ENCODE results near the gene CEBPE. TPM values are rescaled to one million over a fixed set of nuclear protein-coding genes. Genes with fewer than 3 reads are reported as not detected.
A peak's percentile ranks its signal among the peaks of the same experiment; 100 is the strongest.

The CEBPE gene
- total and polyA plus RNA-seq, 5 experiments from 2014 or later = 0.66 to 2.4 (median 1.6) TPM

DNA sequence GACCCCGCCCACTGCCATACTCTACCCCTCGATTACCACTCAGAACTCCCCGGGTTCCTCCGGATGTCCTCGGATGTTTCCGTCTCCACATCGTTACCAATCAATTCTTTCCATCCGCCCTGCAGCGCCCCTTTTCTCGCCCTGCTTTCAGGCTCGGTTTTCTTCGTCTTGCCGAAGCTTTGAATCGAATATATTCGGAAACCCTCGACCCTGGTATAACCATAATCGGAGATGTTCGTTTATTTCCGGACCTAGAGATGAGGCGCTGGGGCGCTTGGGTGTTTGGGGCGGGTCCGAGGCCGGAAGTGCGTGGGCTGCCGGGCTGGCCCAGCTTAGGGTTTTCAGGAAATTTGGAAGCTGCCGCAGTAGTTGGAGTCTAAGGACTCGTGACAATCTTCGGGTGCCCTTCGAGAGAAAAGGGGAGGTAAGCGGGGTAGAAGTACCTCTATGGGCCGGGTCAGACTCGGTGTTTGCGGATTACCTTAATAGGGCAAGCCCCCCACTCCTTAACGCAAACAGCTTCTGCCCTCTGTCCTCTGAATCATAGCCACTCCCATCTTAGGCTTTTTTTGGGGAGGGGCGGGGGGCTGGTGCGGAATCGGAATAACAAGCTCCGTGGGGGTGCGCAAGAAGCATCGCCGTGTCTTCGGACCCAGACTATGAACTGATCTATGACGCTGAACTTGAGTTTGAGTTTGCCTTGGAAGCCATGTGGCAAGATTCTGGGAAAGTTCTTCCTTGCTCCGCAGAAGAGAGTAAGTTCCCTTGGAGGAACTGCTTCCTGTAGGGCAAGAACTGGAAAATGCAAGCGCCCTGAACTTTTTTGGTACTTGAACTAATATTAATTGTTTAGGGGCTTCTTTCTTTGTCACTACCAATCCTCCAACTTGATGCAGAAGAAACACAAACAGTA is 23.6 kb downstream of the CEBPE start, which contains the start of gene C14orf119:
C14orf119 (plus strand) TSS at position 310 of the 913 bp plus-strand sequence. CDS start 2,154 bp downstream, outside the sequence.
- no peak within 1 kb of the TSS for H3K4me3 Mint-ChIP-seq
- H3K9me3 Mint-ChIP-seq = no peaks in the 10 kb centered on the region
- POLR2A ChIA-PET = interaction anchor here (0.5 to 3.6 kb wide), 39 partner anchors 7 to 1659 kb away, joined by 3 to 123 read pairs (median 4); partner anchors contain the start of genes CEBPE, DCAF11, HAUS4 and IRF9
- no peak within 1 kb of the TSS for H3K27ac Mint-ChIP-seq
- peaks cover 24 to 60% (median 34%) of the 10 kb centered on the region in 4 donors for H3K4me1 Mint-ChIP-seq
- H3K27me3 Mint-ChIP-seq = no peaks in the 10 kb centered on the region
- H3K36me3 Mint-ChIP-seq = peaks cover 8 to 62% (median 14%) of the 10 kb centered on the region in 3 donors
- DNase-seq = peak in 9 of 10 donors; percentile 81 to 100 (median 100)
- peak; percentile 88 for ATAC-seq

DNA sequence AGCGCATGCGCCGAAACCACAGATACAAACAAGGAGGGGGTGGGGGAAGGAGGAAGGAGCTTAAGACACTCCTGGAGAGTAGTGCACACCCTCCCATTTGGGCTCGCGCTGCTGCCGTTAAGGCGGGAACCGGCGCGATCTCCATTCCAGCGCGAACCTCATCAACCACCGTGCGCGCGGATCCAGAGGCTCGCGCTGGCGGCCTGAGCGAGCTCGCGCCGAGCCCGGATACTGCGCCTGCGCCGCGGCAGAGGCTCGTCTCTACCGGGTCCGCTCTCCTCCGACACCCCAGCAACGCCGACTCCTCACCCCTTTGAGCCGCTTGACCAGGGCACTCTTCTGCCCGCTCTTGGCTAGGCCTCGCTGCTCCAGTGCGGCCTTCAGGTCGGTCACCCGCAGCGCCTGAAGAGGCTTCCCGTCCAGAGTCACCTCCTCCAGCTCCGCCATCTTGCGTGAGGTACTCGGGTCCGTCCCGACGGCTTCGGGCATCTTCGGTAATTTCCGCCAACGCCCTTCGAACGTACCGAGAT is 24.3 kb downstream of the CEBPE start, which contains the start of gene ACIN1:
ACIN1 (minus strand) TSS at position 471 of the 530 bp plus-strand sequence; CDS start at position 447, 24 bp downstream.
- POLR2A ChIA-PET = interaction anchor here (0.5 to 3.6 kb wide), 37 partner anchors 8 to 1658 kb away, joined by 3 to 123 read pairs (median 4); partner anchors contain the start of genes CEBPE, DCAF11, HAUS4 and LRP10
- Mint-ChIP-seq H3K4me1 (peaks cover 22 to 64% (median 33%) of the 10 kb centered on the region in 4 donors), H3K4me3 (no peak within 1 kb of the TSS), H3K9me3 (no peaks in the 10 kb centered on the region), H3K27me3 (no peaks in the 10 kb centered on the region), H3K27ac (no peak within 1 kb of the TSS), H3K36me3 (peaks cover 8 to 66% (median 16%) of the 10 kb centered on the region in 3 donors)
- DNase-seq (peak in 3 of 10 donors; percentile 67 to 100 (median 98)), ATAC-seq (peak; percentile 35 to 48)

DNA sequence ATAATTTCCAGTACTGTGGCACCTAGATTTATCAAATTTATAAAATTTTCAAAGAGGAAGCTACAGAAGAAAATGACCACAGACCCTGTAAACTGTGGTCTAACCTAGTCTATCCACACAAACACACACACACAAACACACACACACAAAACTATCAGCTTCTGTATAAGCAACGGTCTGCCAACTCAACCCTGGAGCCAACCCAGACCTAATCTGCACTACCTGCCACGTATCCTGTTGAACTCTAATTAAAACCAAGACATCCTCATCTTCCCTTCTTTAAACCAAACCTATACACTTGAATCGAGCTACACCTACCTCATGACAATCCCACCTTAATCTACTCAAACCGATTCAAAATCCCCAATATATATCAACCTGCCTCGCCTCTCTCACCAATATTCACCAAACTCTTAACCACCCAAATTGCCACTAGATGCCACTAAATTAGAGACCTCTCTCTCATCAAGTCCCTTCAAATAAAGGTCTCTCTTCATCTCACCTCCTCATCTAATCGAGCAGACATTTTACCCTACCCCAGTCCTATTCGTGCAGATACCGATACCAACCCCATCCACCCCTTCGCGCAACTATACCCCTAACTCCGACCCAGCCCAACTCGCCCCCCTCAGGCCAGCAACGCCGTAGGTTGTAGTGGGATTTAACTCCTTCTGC is 24.9 kb downstream of the CEBPE start:
- H3K27ac Mint-ChIP-seq = no peak overlapping the region
- no peak overlapping the region for H3K4me3 Mint-ChIP-seq
- DNase-seq (peak in 5 of 10 donors; percentile 70 to 87 (median 74)), ATAC-seq (no peak)
- peaks cover 22 to 64% (median 34%) of the 10 kb centered on the region in 4 donors for H3K4me1 Mint-ChIP-seq
- POLR2A ChIA-PET = interaction anchor here (0.6 to 3.6 kb wide), 22 partner anchors 9 to 1101 kb away, joined by 3 to 123 read pairs (median 6); partner anchors contain the start of genes CEBPE, DCAF11, NRL and OXA1L
- H3K9me3 Mint-ChIP-seq = no peaks in the 10 kb centered on the region
- H3K27me3 Mint-ChIP-seq = no peaks in the 10 kb centered on the region
- H3K36me3 Mint-ChIP-seq = peaks cover 12 to 66% (median 16%) of the 10 kb centered on the region in 3 donors

DNA sequence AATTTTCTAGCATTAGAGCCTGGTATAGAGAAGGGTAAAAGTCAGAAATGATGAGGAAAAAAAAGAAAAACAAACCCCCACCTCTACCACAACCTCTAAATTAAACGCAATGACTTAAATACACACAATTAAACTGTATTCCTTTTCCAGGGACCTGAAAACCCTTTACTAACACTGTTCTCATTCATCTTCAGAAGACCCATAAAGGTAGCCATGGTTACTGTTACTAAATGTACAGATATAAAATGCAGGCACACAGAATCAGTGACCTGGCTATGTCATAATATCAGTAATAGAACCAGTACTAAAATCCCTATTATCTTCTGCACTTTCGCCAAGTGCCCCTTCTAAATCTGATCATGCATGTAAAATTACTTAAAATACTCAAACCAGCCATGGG is 25.5 kb downstream of the CEBPE start:
- DNase-seq (no peak), ATAC-seq (no peak)
- H3K27ac Mint-ChIP-seq = peak overlapping the region in 3 of 10 donors; percentile 12 to 45 (median 12)
- H3K9me3 Mint-ChIP-seq = no peaks in the 10 kb centered on the region
- H3K4me3 Mint-ChIP-seq = peak overlapping the region in 1 of 10 donors; percentile 54
- no peaks in the 10 kb centered on the region for H3K27me3 Mint-ChIP-seq
- H3K36me3 Mint-ChIP-seq = peaks cover 12 to 66% (median 16%) of the 10 kb centered on the region in 3 donors
- H3K4me1 Mint-ChIP-seq = peaks cover 21 to 60% (median 31%) of the 10 kb centered on the region in 4 donors
- POLR2A ChIA-PET = interaction anchor here (2.5 to 3.6 kb wide), 4 partner anchors 16 to 208 kb away, joined by 15 to 123 read pairs (median 34); partner anchors contain the start of genes CEBPE and PPP1R3E

DNA sequence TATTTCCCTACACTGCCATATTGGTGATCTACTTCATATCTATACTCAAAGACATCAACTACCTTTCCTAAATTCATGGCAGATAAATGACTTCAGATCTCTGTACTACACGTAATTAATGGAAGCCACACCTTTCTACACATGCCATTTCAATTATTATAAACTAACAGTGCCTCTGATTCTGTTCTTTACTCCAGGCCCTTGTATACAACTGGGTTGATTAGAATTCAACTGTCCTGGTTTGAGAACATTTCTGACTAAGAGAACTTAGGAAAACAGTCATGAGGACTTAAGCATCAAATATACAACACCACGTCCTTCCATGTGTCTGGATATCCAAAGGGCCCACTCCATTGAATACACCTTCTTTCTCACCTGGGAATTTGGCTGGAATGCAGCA is 26.0 kb downstream of the CEBPE start:
- Mint-ChIP-seq H3K4me1 (peaks cover 21 to 58% (median 29%) of the 10 kb centered on the region in 4 donors), H3K4me3 (peak overlapping the region in 1 of 10 donors; percentile 54), H3K27me3 (no peaks in the 10 kb centered on the region), H3K9me3 (no peaks in the 10 kb centered on the region), H3K36me3 (peaks cover 12 to 66% (median 16%) of the 10 kb centered on the region in 3 donors), H3K27ac (peak overlapping the region in 2 of 10 donors; percentile 12 to 29)
- POLR2A ChIA-PET = interaction anchor here (3.6 kb wide), 1 partner anchor 208 kb away, joined by 41 read pairs; the partner anchor contains the start of gene PPP1R3E
- no peak for ATAC-seq
- DNase-seq = no peak

DNA sequence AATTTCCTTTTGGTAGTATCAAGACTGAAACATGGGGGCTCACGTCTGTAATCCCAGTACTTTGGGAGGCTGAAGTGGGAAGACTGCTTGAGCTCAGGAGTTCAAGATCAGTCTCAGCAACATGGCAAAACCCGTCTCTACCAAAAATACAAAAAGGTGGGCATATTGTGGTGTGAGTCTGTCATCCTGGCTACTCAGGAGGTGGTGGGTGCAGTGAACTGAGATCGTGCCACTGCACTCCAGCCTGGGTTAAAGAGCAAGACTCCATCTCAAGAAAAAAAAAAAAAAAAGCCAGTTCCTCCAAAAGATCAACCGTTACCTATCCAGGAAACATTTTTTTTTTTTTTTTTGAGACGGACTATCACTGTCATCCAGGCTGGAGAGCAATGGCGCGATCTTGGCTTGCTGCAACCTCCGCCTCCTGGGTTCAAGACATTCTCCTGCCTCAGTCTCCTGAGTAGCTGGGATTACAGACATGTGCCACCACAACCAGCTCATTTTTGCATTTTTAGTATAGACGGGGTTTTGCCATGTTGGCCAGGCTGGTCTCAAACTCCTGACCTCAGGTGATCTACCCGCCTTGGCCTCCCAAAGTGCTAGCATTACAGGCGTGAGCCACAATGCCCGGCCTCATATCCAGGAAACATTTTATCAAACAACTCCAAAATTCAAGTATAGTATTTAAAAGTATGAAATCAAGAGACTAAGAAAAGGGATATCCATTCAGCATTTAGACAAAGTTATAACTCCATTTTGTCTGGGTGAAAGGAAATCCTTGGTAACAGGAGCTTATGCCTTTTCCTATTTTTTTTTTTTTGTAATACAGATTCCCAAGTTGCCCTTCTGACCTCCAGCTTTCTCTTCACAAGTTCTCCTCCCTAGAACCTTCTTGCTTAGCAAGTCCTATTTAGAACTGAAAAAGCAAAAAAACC is 27.5 kb downstream of the CEBPE start:
- H3K27ac Mint-ChIP-seq = peak overlapping the region in 2 of 10 donors; percentile 13 to 15
- ATAC-seq = no peak
- peak overlapping the region in 3 of 10 donors; percentile 16 to 58 (median 37) for H3K4me3 Mint-ChIP-seq
- peaks cover 19 to 51% (median 22%) of the 10 kb centered on the region in 4 donors for H3K4me1 Mint-ChIP-seq
- no peaks in the 10 kb centered on the region for H3K27me3 Mint-ChIP-seq
- POLR2A ChIA-PET = interaction anchor here (0.6 to 1.7 kb wide), 6 partner anchors 9 to 162 kb away, joined by 3 to 7 read pairs (median 4); no protein-coding TSS in a partner anchor
- no peak for DNase-seq
- peaks cover 8 to 70% (median 14%) of the 10 kb centered on the region in 3 donors for H3K36me3 Mint-ChIP-seq
- no peaks in the 10 kb centered on the region for H3K9me3 Mint-ChIP-seq

DNA sequence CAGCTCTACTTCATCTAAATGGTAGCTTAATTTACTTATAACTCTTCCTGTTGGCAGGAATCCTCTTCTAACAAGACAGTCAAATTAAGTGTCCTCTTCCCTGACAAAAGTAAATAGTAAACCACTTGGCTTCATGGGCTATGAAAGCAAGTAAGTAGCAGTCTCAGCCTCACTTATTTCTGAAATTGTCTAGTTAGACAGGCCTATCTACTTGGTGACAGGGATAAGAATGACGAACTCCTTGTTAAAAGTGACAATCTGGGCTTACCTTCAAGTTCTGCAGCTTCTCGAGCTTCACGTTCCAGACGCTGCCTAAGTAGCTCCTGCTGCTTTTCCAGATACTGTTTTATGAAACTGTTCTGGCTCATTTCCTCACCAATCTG is 28.8 kb downstream of the CEBPE start:
- Mint-ChIP-seq H3K27ac (peak overlapping the region in 3 of 10 donors; percentile 11 to 57 (median 27)), H3K36me3 (peaks cover 8 to 83% (median 14%) of the 10 kb centered on the region in 3 donors), H3K9me3 (no peaks in the 10 kb centered on the region), H3K27me3 (no peaks in the 10 kb centered on the region), H3K4me3 (no peak overlapping the region), H3K4me1 (peaks cover 20 to 51% (median 25%) of the 10 kb centered on the region in 4 donors)
- ATAC-seq = no peak
- no peak for DNase-seq
- POLR2A ChIA-PET = interaction anchor here (1.3 kb wide), 1 partner anchor 19 kb away, joined by 3 read pairs; no protein-coding TSS in a partner anchor

DNA sequence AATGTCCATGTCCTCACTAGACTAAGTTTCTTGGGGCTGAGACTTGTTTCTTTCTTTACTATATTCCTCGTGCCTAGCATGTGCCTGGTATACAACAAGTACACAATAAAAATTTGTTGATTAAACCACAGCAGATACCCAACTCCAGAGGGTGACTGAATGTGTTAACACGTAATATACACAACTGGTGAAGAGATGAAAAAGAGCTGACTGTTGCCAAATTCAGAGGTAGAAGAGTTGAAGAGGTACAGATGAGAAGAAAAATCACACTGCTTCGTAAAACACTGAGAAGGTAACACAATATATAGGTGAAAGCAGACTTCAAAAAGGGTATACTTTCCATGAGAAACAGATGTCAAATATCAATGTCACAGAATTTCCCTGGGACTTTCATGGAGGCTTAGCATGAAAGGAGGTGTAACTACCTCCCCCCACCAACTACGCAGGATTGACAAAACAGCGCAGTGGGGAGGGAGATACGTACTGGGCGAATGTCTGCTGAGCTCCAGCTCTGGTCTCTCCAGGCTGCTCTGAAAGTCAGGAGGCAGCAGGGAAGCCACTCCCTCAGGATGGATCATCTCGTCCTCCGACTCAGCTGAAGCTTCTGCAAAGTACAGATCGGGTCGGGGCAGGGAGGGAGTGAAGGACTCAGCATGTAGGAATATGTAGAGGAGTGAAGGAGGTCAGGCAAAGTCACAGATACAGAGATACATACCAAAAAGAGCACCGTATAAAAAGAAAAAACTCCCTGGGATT is 29.4 kb downstream of the CEBPE start:
- Mint-ChIP-seq H3K4me3 (no peak overlapping the region), H3K4me1 (peaks cover 20 to 53% (median 26%) of the 10 kb centered on the region in 4 donors), H3K36me3 (peaks cover 10 to 89% (median 16%) of the 10 kb centered on the region in 3 donors), H3K27ac (peak overlapping the region in 1 of 10 donors; percentile 11), H3K9me3 (no peaks in the 10 kb centered on the region), H3K27me3 (no peaks in the 10 kb centered on the region)
- DNase-seq (no peak), ATAC-seq (no peak)
- POLR2A ChIA-PET = interaction anchor here (1.3 kb wide), 1 partner anchor 19 kb away, joined by 3 read pairs; no protein-coding TSS in a partner anchor

DNA sequence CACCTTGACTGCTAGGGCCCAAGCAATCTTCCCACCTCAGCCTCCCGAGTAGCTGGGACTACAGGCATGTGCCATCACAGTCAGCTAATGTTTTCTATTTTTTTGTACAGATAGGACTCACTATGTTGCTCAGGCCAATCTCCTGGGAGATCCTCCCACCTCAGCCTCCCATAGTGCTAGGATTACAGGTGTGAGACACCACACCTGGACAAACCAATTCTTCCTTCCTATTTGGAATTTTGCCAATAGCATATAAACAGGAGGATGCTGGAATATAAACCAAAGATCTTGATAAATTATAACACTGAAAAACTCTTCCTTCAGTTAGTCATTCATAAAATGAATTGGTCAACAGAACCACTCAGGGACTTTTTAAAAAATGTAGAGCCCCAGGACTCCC is 32.5 kb downstream of the CEBPE start:
- Mint-ChIP-seq H3K4me3 (no peak overlapping the region), H3K36me3 (peaks cover 7 to 96% (median 13%) of the 10 kb centered on the region in 3 donors), H3K27ac (peak overlapping the region in 5 of 10 donors; percentile 11 to 52 (median 28)), H3K4me1 (peaks cover 13 to 35% (median 25%) of the 10 kb centered on the region in 4 donors), H3K27me3 (no peaks in the 10 kb centered on the region), H3K9me3 (no peaks in the 10 kb centered on the region)
- ATAC-seq = no peak
- DNase-seq = no peak
- POLR2A ChIA-PET = interaction anchor here (3.9 kb wide), 1 partner anchor 8 kb away, joined by 12 read pairs; the partner anchor contains the start of genes ACIN1 and C14orf119

DNA sequence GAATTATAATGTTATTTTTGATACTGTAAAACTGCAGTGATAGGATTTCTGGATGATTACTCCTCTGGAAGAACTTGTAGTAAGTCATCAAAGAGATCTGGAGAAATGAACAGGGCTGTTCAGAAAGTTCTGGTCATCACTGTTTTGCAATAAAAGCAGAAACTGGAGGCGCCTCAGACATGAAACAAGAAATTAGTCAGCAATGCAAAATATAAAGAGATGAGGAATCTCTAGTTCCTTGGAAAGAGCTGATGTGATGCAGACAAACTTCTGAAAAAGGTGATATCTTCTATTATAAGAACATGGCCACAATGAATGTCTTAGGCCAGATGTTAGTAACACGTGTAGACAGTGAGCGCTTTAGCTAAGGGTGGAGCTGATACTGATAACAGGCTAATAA is 33.6 kb downstream of the CEBPE start:
- Mint-ChIP-seq H3K4me3 (no peak overlapping the region), H3K27ac (peak overlapping the region in 3 of 10 donors; percentile 8 to 41 (median 28)), H3K9me3 (no peaks in the 10 kb centered on the region), H3K36me3 (peaks cover 11 to 95% (median 16%) of the 10 kb centered on the region in 3 donors), H3K27me3 (no peaks in the 10 kb centered on the region), H3K4me1 (peaks cover 11 to 32% (median 23%) of the 10 kb centered on the region in 4 donors)
- DNase-seq (no peak), ATAC-seq (no peak)
- POLR2A ChIA-PET = interaction anchor here (3.9 kb wide), 1 partner anchor 9 kb away, joined by 12 read pairs; the partner anchor contains the start of genes ACIN1 and C14orf119
